HL-60 (cell line): Measurements from ENCODE around the gene TRAPPC6A.

Experiments
- DNase-seq, 2 experiments: peaks; one replicate each; pipeline ENCODE4 v3.0.0-alpha.2; 2010 to 2020; ENCODE audit warnings: low read depth in 1 of 2, low spot score in 1 of 2
- H3K27ac ChIP-seq: fragments of 250-450 bp; sonication (Bioruptor Pico); replicated peaks from 2 replicates; pipeline ENCODE4 v1.5.1; 2020; ENCODE audit warnings: mild to moderate bottlenecking, moderate library complexity
- H3K27me3 ChIP-seq: fragments of 250-450 bp; sonication (Bioruptor Pico); 2 replicates; pipeline ENCODE4 v1.5.1; 2021; ENCODE audit warnings: mild to moderate bottlenecking, moderate library complexity; ENCODE audit not compliant: insufficient read depth, poor library complexity, severe bottlenecking
- H3K4me3 ChIP-seq: replicated peaks from 2 replicates; pipeline ENCODE4 v1.5.1; 2011; ENCODE audit warnings: mild to moderate bottlenecking, control low read depth, low read length; ENCODE audit not compliant: insufficient read depth
- GABPA ChIP-seq: IDR thresholded peaks from 2 replicates; pipeline ENCODE4 v1.6.1; 2012; ENCODE audit warnings: low read depth
- POLR2AphosphoS5 ChIP-seq: IDR thresholded peaks from 2 replicates; pipeline ENCODE4 v1.6.1; 2012; ENCODE audit warnings: low read depth
- SPI1 ChIP-seq: IDR thresholded peaks from 2 replicates; pipeline ENCODE4 v1.6.1; 2012; ENCODE audit warnings: low read depth, mild to moderate bottlenecking, borderline replicate concordance
- TF ChIP-seq, protein P1 (sequence below): IDR thresholded peaks from 2 replicates; pipeline ENCODE4 v1.6.1; 2012; ENCODE audit warnings: low read depth; ENCODE audit not compliant: insufficient replicate concordance
- TF ChIP-seq, protein P2 (sequence below): IDR thresholded peaks from one replicate; pipeline ENCODE4 v1.5.1; 2011; ENCODE audit warnings: low read length, control low read depth, inconsistent platforms; ENCODE audit not compliant: insufficient read depth

TRAPPC6A gene

DNA sequence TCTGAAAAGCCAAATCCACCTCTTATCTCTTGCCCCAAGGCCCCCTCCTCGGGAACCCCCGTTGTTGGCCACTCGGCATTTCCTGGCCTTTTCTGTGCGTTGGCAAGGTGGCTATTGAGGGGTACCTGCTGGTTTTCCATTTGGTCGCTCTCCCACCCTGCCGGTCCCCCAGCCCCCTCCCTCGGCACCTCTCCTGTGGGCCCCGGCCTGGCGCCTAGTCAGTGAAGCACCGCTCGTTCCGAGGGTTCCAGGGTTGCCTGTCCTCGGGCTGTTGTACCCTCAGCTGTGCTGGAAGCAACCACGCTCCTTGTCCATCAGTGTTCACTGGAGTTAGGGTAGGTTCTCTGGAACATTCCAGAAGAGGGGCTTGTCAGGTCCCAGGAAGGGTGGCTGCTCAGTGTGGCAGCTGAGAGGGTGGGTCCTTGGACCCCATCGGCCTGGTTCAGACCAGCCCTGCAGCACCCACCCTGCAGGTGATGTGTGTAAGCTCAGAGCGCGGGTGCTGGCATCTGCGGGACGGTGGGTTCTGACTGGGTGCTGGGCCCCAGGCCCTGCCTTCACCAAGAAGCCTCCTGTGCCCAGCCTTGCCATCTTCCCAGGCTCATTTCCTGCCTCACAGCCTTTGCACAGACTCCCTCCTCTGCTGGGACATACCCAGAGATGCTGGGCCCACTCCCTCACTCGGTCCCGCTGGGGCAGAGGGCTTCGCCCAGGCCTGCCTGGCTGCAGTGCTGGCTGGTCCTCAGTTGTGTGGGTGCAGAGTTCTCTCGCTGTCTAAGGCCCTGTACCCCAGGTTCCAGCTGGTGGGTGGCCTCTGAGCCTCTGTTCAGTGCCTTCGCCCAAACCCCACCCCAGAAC lies 38.5 kb downstream of the TRAPPC6A start:
- Histone ChIP-seq H3K27me3 (no peaks in the 10 kb centered on the region), H3K4me3 (no peak overlapping the region), H3K27ac (no peak overlapping the region)
- TF ChIP-seq GABPA (no peak), POLR2AphosphoS5 (no peak), SPI1 (no peak)
- TF ChIP-seq, protein P1, sequence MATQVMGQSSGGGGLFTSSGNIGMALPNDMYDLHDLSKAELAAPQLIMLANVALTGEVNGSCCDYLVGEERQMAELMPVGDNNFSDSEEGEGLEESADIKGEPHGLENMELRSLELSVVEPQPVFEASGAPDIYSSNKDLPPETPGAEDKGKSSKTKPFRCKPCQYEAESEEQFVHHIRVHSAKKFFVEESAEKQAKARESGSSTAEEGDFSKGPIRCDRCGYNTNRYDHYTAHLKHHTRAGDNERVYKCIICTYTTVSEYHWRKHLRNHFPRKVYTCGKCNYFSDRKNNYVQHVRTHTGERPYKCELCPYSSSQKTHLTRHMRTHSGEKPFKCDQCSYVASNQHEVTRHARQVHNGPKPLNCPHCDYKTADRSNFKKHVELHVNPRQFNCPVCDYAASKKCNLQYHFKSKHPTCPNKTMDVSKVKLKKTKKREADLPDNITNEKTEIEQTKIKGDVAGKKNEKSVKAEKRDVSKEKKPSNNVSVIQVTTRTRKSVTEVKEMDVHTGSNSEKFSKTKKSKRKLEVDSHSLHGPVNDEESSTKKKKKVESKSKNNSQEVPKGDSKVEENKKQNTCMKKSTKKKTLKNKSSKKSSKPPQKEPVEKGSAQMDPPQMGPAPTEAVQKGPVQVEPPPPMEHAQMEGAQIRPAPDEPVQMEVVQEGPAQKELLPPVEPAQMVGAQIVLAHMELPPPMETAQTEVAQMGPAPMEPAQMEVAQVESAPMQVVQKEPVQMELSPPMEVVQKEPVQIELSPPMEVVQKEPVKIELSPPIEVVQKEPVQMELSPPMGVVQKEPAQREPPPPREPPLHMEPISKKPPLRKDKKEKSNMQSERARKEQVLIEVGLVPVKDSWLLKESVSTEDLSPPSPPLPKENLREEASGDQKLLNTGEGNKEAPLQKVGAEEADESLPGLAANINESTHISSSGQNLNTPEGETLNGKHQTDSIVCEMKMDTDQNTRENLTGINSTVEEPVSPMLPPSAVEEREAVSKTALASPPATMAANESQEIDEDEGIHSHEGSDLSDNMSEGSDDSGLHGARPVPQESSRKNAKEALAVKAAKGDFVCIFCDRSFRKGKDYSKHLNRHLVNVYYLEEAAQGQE, result no peak
- TF ChIP-seq, protein P2, sequence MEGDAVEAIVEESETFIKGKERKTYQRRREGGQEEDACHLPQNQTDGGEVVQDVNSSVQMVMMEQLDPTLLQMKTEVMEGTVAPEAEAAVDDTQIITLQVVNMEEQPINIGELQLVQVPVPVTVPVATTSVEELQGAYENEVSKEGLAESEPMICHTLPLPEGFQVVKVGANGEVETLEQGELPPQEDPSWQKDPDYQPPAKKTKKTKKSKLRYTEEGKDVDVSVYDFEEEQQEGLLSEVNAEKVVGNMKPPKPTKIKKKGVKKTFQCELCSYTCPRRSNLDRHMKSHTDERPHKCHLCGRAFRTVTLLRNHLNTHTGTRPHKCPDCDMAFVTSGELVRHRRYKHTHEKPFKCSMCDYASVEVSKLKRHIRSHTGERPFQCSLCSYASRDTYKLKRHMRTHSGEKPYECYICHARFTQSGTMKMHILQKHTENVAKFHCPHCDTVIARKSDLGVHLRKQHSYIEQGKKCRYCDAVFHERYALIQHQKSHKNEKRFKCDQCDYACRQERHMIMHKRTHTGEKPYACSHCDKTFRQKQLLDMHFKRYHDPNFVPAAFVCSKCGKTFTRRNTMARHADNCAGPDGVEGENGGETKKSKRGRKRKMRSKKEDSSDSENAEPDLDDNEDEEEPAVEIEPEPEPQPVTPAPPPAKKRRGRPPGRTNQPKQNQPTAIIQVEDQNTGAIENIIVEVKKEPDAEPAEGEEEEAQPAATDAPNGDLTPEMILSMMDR, result no peak
- DNase-seq, result no peak

- no peak overlapping the region for H3K27ac ChIP-seq
- H3K4me3 ChIP-seq, result no peak overlapping the region
- TF ChIP-seq, protein P2, result no peak
- TF ChIP-seq SPI1 (no peak), GABPA (no peak), POLR2AphosphoS5 (no peak)
- TF ChIP-seq, protein P1, result no peak
- H3K27me3 ChIP-seq, result no peaks in the 10 kb centered on the region
- DNase-seq, result no peak
These were observed 39.7 kb downstream of the TRAPPC6A start for GRCh38 chr19:45138303-45138751.

- Histone ChIP-seq H3K27me3 (no peaks in the 10 kb centered on the region), H3K27ac (no peak overlapping the region), H3K4me3 (no peak overlapping the region)
- DNase-seq, result no peak
- TF ChIP-seq POLR2AphosphoS5, result no peak
- TF ChIP-seq, protein P1, result no peak
- TF ChIP-seq SPI1, result no peak
- TF ChIP-seq GABPA, result no peak
- TF ChIP-seq, protein P2, result no peak
These were observed 40.8 kb downstream of the TRAPPC6A start for GRCh38 chr19:45137179-45137761.
